Type B pancreatic cell (in vitro differentiated cells): ENCODE results near the gene C1GALT1C1. TPM values are rescaled to one million over a fixed set of nuclear protein-coding genes. Genes with fewer than 3 reads are reported as not detected.

Source experiments
- DNase-seq: peaks from one replicate; pipeline ENCODE4 v3.0.0; 2021; ENCODE audit warnings: mixed read lengths; ENCODE audit not compliant: unreplicated experiment; ENCODE audit errors: extremely low spot score
- H3K27ac Mint-ChIP-seq: 2 replicates; pipeline ENCODE4 v1.8.0; 2021; ENCODE audit warnings: mild to moderate bottlenecking, mixed read lengths
- H3K27me3 Mint-ChIP-seq: 2 replicates; pipeline ENCODE4 v1.8.0; 2021; ENCODE audit warnings: mixed read lengths
- H3K36me3 Mint-ChIP-seq: 2 replicates; pipeline ENCODE4 v1.8.0; 2021; ENCODE audit warnings: mixed read lengths
- H3K4me1 Mint-ChIP-seq: one replicate; pipeline ENCODE4 v1.8.0; 2021; ENCODE audit warnings: mixed read lengths; ENCODE audit not compliant: unreplicated experiment
- H3K4me3 Mint-ChIP-seq: 2 replicates; pipeline ENCODE4 v1.8.0; 2021; ENCODE audit warnings: mild to moderate bottlenecking, mixed read lengths
- H3K9me3 Mint-ChIP-seq: 2 replicates; pipeline ENCODE4 v1.8.0; 2021; ENCODE audit warnings: mixed read lengths
- CTCF ChIP-seq: fragments of 200-600 bp; sonication (generic); conservative IDR thresholded peaks from 2 replicates; pipeline ENCODE4 v1.5.0; 2021; ENCODE audit warnings: antibody characterized with exemption, mild to moderate bottlenecking
- long read RNA-seq: library from polyadenylated mRNA; unstranded; transcript quantifications from one replicate; pipeline ENCODE4 v2.0.0, GENCODE V29; 2020
- total RNA-seq: library from RNA; stranded (reverse); gene quantifications from 2 replicates; pipeline ENCODE4 v1.2.1, GENCODE V29; 2021; ENCODE audit warnings: low replicate concordance

The C1GALT1C1 gene
- 18.0 and 30.1 TPM in 2 replicates for total RNA-seq
- long read RNA-seq, transcript C1GALT1C1-201 (2 exons, 1,613 nt), result major isoform, 186 of 192 reads
- long read RNA-seq, partial matches to known transcripts, result 2 of 192 reads
- long read RNA-seq, other reads (novel, unspliced or antisense), result 4 of 192 reads

GRCh38 chrX:120629667-120630537 is at the start of gene C1GALT1C1:
Gene C1GALT1C1, minus strand, starts transcription at chrX:120630054. Its CDS starts 2,888 bp downstream, at chrX:120627166.
- no peaks in the 10 kb centered on the region for H3K9me3 Mint-ChIP-seq
- H3K36me3 Mint-ChIP-seq, result no peaks in the 10 kb centered on the region
- peak within 1 kb of the TSS; percentile 88 for H3K4me3 Mint-ChIP-seq
- no peaks in the 10 kb centered on the region for H3K27me3 Mint-ChIP-seq
- no peaks in the 10 kb centered on the region for H3K4me1 Mint-ChIP-seq
- TF ChIP-seq CTCF, result no peak
- H3K27ac Mint-ChIP-seq, result peak within 1 kb of the TSS; percentile 90
- peak; percentile 90 for DNase-seq

GRCh38 chrX:120677004-120677652 is 47.3 kb upstream of the C1GALT1C1 start:
- Mint-ChIP-seq H3K4me3 (no peak overlapping the region), H3K27me3 (no peaks in the 10 kb centered on the region), H3K9me3 (peaks cover 5% of the 10 kb centered on the region), H3K4me1 (no peaks in the 10 kb centered on the region), H3K36me3 (no peaks in the 10 kb centered on the region), H3K27ac (no peak overlapping the region)
- TF ChIP-seq CTCF, result no peak
- no peak for DNase-seq

- Mint-ChIP-seq H3K36me3 (no peaks in the 10 kb centered on the region), H3K9me3 (peaks cover 5% of the 10 kb centered on the region), H3K27ac (no peak overlapping the region), H3K27me3 (no peaks in the 10 kb centered on the region), H3K4me3 (no peak overlapping the region), H3K4me1 (no peaks in the 10 kb centered on the region)
- no peak for DNase-seq
- no peak for TF ChIP-seq CTCF
Observed at GRCh38 chrX:120672841-120673530, 43.1 kb upstream of the C1GALT1C1 start.

- no peaks in the 10 kb centered on the region for H3K4me1 Mint-ChIP-seq
- peaks cover 5% of the 10 kb centered on the region for H3K9me3 Mint-ChIP-seq
- H3K27ac Mint-ChIP-seq, result no peak overlapping the region
- H3K27me3 Mint-ChIP-seq, result no peaks in the 10 kb centered on the region
- H3K4me3 Mint-ChIP-seq, result no peak overlapping the region
- no peaks in the 10 kb centered on the region for H3K36me3 Mint-ChIP-seq
- TF ChIP-seq CTCF, result no peak
- DNase-seq, result no peak
Observed at GRCh38 chrX:120672389-120672788, 42.5 kb upstream of the C1GALT1C1 start.

GRCh38 chrX:120671963-120672362 is 42.1 kb upstream of the C1GALT1C1 start:
- Mint-ChIP-seq H3K4me3 (no peak overlapping the region), H3K27ac (no peak overlapping the region), H3K9me3 (peaks cover 5% of the 10 kb centered on the region), H3K4me1 (no peaks in the 10 kb centered on the region), H3K27me3 (no peaks in the 10 kb centered on the region), H3K36me3 (no peaks in the 10 kb centered on the region)
- no peak for DNase-seq
- no peak for TF ChIP-seq CTCF
